ENCODE data around the gene PALLD.
"Not testable (repeated sequence)": the region's sequence is repeated elsewhere in the genome, so short reads cannot be mapped to it uniquely, and the experiment has no call there.

PALLD gene

GRCh38 chr4:168490711-168491110, 6.1 kb upstream of the PALLD start:
- FAIRE-seq, result no peak
- no peak for DNase-seq (ENCODE audit: low spot score)

DNA sequence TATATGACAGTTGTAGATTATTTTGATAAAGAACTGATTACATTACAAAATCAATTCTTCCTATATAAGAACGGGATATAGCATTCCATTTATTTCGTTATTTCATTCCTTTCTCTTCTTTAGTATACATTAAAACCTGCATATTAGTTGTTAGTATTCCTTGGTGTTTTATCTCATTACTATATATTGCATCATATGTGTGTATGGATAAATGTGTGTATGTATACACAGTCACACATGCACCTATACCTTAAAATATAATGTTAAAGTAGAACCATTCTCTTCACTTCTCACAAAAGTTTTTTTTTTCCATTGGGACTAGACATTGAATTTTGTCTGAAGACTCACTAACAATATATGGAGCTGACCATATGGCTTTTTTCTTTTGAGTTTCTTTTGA, 5.3 kb upstream of the PALLD start:
- FAIRE-seq, result no peak
- DNase-seq (ENCODE audit: low spot score), result no peak

DNA sequence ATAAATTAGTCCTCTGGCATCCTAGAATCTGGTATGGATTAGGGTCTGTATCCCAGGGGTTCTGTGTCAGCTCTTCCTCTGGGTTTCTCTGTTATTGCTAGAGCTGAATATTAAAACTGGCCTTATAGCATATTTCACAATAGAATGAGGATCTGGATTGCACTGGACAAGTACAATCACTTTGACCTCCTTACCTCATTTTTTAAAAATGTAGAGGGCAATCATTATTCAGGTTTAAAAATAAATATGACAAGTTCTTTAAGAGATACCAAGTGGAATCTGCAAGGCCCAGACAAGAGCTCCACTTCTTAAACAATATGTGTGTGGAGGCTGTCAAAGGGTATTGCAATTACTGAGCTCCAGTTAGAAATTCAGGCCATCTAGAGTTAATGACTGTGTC, 1.4 kb downstream of the PALLD start:
- no peak for FAIRE-seq
- no peak for DNase-seq (ENCODE audit: low spot score)

DNA sequence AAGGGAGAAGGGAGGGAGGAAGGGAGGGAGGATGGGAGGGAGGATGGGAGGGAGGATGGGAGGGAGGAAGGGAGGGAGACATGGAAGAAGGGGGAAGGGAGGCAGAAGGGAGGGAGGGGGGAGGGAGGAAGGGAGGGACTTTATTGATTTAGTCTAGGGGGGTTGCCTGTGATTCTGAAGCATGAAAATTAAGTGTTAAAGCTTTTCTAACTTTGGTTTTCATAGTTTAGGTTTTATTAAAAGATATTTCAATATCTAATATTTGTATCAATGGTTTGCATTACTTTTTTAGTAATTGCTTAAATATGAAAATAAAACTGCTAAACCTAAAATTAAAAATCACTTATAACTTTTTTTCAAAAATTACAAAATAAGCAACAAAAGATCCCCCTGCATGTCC, 2.4 kb downstream of the PALLD start:
- no peak for DNase-seq (ENCODE audit: low spot score)
- FAIRE-seq, result no peak

DNA sequence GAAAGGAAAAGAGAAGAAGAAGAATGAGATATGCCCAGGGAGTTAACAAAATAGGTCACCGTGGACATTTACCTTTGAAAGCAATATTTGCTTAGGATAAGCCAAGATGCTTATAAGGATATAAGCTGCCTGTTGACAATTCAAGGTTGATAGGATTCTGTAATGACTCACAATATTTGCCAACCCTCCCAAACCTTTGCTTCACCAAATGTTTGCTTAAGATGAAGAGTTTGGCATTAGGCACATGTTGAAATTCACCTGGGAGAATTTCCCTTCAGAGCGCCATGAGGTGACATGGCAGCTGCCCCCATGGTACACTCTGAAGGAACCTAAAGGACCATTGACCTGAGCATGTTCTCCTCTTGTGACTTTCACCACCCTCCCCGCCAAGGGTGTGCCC, 4.6 kb downstream of the PALLD start:
- FAIRE-seq, result no peak
- DNase-seq (ENCODE audit: low spot score), result no peak

DNA sequence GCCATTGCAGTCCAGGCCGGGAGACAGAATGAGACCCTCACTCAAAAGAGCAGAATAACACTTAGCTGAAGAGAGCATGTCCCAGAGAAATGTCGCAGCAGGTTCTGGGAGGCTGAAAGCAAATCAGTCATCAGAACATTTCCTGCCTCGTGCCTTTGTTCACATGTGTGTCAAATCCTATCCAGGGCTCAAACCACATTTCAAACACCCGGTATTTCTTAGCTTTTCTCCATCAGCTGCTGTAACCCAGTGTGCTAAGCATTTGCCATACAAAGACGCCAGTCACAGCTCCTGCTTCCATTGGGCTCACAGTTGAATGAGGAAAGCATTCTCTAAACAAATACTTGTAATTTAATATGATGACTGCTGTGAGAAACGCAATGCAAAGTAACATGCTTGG, 6.0 kb downstream of the PALLD start:
- no peak for FAIRE-seq

DNA sequence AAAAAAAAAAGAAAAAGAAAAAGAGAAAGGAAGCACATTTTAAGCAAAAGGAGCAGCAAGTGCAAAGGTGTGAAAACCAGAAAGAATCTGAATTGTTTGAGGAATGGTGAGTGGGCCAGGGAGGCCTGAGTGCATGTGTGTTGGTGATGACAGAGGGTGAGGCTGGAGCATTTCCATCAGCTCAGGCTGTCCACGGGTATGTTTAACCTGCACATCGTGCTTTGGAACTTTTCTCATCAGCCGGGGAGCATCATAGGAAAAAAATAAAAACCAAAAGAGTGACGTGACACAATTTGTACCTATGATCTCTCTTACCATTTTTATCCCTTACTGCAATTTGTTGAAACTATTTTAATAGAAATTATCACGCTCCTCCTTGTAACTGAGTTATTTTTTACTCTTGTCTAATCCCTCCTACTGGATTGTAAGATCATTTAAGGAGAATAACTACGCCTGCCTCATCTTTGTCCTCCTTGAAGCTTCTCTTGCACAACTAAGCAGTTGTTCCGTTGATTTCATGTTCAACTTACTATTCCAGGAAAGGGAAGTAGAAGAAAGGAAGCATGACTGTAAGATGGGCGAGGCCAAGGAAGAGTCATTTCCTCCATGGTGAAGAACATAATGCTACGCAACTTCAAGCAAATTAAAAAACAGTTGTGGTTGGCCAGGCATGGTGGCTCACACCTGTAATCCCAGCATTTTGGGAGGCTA, 7.0 kb downstream of the PALLD start:
- no peak for FAIRE-seq
- DNase-seq (ENCODE audit: low spot score), result no peak

More for the DNA sequence above, 6.0 kb downstream of the PALLD start:
- DNase-seq (ENCODE audit: low spot score), result no peak

GRCh38 chr4:168504526-168504925, 7.7 kb downstream of the PALLD start:
- DNase-seq (ENCODE audit: low spot score) (no peak), FAIRE-seq (no peak)

- no peak for FAIRE-seq
Measured at GRCh38 chr4:168506014-168506413, 9.2 kb downstream of the PALLD start.

DNA sequence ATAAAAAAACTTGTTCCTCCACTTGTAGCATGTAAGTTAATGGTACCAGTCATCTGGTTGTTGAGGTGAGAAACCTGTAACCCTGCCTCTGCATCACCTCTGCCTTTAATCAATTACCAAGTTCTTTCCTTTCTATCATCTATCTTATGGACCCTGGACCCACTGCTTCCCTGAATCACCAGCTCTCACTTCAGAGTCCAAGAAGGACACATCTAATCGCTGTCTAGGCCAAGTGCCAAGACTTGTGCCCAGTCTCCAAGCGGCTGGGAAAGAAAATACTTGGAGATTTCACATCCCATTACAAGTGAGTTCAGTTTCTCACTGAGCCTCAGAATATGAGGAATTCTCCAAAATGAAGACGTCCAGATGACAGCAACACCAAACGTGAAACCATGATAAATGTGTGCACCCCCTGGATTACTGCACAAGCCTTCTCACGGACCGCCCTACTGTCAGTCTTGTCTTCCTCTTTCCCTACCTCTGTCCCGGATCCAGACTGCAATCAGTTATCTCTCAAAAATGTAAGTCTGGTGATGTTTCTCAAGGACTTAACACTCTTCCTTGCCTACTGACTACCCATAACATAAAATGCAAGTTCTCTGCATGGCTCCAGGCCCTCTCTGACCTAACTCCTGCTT, 10.4 kb downstream of the PALLD start:
- DNase-seq (ENCODE audit: low spot score), result no peak
- no peak for FAIRE-seq

More at GRCh38 chr4:168506014-168506413, 9.2 kb downstream of the PALLD start:
- no peak for DNase-seq (ENCODE audit: low spot score)

DNA sequence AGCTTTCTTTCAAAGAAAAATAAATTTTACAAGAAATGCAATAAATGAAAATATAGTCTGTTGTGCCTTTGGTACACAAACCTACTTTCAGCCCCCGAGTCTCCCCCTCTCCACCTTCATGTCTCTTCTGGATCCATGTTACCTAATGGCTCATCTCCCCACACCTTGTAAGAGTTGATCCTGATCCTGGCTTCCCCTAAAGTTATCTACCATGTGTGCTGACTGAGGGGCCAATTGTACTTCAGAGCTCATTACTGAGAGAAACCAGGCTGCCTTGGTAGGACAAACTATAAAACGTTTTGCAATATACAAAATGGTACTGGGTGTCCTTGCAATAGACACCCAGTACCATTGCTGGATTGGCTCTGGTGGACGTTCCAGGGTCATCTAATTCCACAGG, 11.8 kb downstream of the PALLD start:
- no peak for DNase-seq (ENCODE audit: low spot score)
- FAIRE-seq, result no peak

DNA sequence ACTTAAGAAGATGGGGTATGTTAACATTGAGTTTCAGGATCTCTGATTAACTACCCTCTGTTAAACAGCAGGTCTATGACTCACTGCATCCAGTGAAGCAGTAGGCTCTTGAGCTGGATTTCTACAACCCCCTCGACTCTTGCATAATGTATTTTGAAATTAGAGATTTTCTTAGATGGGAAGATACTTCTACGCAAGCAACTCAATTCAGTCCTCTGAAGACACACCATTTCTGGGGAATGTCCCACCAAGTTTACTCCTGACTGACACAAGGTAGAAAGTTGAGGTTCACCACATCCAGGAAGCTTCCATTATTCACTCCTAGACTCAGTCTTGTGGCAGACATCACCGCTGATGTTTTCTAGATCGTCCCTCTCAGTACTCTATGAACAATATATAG, 12.9 kb downstream of the PALLD start:
- FAIRE-seq (no peak), DNase-seq (ENCODE audit: low spot score) (no peak)

DNA sequence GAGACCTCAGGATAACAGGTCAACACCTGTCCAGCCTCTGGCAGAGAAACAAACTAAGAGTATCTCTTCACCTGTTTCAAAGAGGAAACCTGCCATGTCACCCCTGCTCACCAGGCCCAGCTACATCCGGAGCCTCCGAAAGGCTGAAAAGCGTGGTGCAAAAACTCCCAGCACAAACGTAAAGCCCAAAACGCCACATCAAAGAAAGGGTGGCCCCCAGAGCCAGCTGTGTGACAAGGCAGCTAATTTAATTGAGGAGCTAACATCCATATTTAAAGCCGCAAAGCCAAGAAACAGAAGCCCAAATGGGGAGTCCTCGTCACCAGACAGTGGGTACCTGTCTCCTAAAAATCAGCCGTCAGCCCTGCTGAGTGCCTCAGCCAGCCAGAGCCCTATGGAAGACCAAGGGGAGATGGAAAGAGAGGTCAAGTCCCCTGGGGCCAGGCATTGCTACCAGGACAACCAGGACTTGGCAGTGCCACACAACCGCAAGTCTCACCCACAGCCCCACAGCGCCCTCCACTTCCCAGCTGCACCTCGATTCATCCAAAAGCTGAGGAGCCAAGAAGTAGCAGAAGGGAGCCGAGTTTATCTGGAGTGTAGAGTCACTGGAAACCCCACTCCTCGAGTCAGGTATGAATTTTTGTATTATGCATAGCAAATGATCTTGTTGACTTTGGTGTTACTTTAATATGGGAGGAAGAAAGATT, 15.1 kb downstream of the PALLD start:
- DNase-seq (ENCODE audit: low spot score) (no peak), FAIRE-seq (no peak)

DNA sequence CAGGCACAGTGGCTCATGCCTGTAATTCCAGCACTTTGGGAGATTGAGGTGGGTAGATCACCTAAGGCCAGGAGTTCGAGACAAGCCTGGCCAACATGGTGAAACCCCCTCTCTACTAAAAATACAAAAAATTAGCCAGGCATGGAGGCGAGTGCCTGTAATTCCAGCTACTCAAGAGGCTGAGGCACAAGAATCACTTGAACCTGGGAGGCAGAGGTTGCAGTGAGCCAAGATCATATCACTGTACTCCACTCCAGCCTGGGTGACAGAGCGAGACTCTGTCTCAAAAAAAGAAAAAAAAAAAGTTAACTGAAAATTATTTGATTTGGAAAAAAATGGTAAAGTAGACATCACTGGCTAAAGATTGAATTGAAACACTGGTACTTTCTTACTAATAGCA, 17.0 kb downstream of the PALLD start:
- DNase-seq (ENCODE audit: low spot score); FAIRE-seq: not testable (repeated sequence)

- DNase-seq (ENCODE audit: low spot score), result no peak
- no peak for FAIRE-seq
Measured at GRCh38 chr4:168514249-168514852, 17.5 kb downstream of the PALLD start.

DNA sequence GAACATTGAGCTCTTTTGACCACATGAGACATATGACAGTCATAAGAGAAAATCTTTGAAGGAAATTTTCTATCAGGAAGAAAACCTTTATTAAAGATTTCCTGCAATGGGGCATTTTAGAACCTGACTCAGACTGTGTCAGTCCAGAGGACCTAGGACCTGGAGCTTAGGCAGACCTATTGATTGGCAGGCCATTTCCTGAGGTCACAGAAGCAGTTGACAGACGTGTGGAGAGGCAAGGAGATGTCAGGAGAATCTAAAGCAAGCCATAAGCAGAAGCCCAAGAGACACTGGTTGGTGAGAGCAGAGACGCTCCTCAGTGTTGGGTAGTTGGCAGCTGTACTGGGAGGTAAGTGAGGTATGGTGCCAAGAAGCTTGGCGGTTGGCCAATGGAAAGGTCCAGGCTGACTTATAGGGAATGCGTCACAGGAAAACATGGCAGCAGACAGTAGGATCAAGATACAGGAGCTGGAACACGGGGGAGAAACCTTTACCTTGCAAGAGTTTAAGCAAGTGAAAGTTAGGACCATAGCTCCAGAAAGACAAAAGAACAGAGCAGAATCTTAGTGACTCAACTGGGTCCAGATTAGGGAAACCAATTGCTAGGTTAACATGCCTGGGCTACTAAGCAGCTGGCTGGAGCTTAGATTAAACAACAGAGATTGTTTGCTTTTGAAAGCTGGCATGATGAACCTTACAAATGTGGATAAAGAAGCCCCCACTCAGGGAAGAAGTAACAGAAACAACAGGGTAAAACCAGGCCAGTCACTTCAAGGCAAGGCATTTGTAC, 18.6 kb downstream of the PALLD start:
- no peak for FAIRE-seq

GRCh38 chr4:168516841-168517240, 20.0 kb downstream of the PALLD start:
- DNase-seq (ENCODE audit: low spot score) (no peak), FAIRE-seq (no peak)

More for the DNA sequence above, 18.6 kb downstream of the PALLD start:
- no peak for DNase-seq (ENCODE audit: low spot score)

- DNase-seq (ENCODE audit: low spot score) (no peak), FAIRE-seq (no peak)
Measured at GRCh38 chr4:168519576-168519975, 22.7 kb downstream of the PALLD start.

GRCh38 chr4:168521721-168522120, 24.9 kb downstream of the PALLD start:
- FAIRE-seq (no peak), DNase-seq (ENCODE audit: low spot score) (no peak)

- FAIRE-seq (no peak), DNase-seq (ENCODE audit: low spot score) (no peak)
Measured at GRCh38 chr4:168522356-168522755, 25.5 kb downstream of the PALLD start.

- DNase-seq (ENCODE audit: low spot score) (no peak), FAIRE-seq (no peak)
Measured at GRCh38 chr4:168522829-168523489, 26.1 kb downstream of the PALLD start.

All from urothelium cell line (cell line).